GM21423 (cell line): ENCODE measurements around the gene FARSB.
"Not testable (repeated sequence)": the region's sequence is repeated elsewhere in the genome, so short reads cannot be mapped to it uniquely, and the experiment has no call there.

ENCODE experiments used
- ATAC-seq: cut with Tn5 transposase; IDR thresholded peaks from one replicate; pipeline ENCODE4 v1.9.1; 2021; ENCODE audit warnings: mild to moderate bottlenecking, moderate library complexity; ENCODE audit not compliant: unreplicated experiment

Gene FARSB

DNA sequence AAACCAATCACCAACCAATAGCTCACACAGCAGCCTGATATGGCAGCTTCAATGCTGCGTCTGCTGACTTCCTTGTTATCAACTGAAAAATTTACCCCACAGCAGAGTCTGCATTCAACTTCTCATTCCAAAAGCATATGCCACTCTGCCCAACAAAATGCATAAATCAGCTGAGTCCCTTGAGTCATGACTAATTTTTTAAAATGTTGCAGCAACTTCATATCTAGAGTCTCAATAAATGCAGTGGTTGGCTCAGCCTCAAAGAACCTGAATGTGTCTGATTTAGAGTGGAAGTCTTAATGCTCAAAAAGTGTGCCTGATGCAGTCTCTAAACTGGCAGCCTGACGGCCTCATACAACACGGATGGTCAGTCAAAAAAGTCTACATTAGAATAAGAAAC, 46.5 kb downstream of the FARSB start:
- ATAC-seq: no peak

- no peak for ATAC-seq
Measured at GRCh38 chr2:222608081-222608480, 47.8 kb downstream of the FARSB start.

GRCh38 chr2:222606306-222606705, 49.6 kb downstream of the FARSB start:
- ATAC-seq: no peak

GRCh38 chr2:222604749-222605515, 51.0 kb downstream of the FARSB start:
- ATAC-seq: no peak

DNA sequence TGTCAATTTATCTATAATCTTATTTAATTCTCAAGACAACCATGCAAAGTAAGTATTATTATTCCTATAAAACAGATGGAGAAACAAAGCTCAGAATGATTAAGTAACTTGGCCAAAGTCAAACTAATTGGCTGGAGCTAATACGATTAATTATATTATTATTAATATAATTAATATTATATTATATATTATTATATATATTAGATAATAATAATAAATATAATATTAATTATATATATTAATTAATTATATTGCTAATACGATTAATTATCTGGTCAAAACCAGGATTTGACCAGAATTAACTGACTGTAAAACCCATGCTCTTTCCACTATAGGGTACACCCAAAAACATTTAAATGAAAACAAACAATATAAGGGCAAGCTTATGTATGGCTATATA, 52.4 kb downstream of the FARSB start:
- ATAC-seq: no peak

DNA sequence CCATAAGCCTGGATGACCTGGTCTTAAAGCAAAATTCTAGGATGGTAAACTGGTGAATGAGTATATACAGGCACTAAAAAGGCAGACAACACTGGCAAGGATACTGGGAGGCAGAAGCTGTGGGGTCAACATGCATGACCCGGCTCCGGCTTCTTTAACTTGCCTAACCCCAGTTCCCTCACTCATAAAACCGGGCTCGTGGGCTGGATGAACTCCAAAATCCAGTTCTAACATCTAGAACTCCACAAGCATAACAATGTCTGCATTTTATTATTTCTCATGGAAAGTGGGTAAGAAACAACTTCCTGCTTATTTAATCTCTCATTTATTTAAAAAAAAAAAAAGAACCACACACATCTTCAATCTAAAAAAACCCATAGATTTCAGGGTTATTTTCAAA, 57.3 kb downstream of the FARSB start:
- ATAC-seq: no peak

GRCh38 chr2:222595581-222595980, 60.3 kb downstream of the FARSB start:
- ATAC-seq: no peak

DNA sequence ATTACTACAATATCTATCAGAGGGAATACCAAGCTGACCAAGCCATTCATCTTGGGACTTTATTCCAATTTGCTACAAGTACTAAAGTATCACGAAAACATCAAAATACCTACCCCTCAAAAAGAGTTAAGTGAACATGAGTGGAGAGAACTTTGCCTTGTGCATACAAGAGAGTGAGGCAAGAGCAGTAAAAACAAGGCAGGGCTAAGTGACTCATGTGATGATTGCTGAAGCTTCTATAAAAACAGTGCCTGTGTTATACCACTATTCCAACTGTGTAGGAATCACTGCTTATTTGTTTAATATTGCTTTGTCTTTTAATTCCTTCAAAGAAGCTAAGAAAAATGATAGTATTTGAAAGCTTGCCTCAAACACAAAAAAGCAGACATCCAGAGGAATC, 61.2 kb downstream of the FARSB start:
- no peak for ATAC-seq

DNA sequence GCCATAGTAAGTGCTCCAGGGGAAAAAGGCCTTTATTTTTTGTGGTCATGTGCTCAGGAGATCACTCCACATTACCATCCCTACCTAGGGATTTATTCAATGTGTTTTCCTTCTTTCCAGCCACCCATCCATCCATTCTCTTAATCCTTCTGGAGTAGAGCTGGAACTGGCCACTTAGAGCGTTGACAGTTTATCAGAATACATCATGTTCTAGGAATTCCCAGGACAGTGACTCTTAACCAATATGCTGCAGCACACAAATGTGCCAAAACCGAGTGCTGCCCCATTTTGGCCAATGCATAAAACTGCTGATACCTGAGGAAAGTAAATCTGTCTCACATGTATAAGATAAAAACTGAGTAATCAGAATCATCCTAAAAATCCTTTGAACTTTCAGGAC, 63.7 kb downstream of the FARSB start:
- no peak for ATAC-seq

- ATAC-seq: no peak
Measured at GRCh38 chr2:222591661-222592060, 64.2 kb downstream of the FARSB start.

- not testable (repeated sequence) for ATAC-seq
Measured at GRCh38 chr2:222584589-222584988, 71.3 kb downstream of the FARSB start.

GRCh38 chr2:222582928-222583327, 73.0 kb downstream of the FARSB start:
- ATAC-seq: peak; percentile 49

DNA sequence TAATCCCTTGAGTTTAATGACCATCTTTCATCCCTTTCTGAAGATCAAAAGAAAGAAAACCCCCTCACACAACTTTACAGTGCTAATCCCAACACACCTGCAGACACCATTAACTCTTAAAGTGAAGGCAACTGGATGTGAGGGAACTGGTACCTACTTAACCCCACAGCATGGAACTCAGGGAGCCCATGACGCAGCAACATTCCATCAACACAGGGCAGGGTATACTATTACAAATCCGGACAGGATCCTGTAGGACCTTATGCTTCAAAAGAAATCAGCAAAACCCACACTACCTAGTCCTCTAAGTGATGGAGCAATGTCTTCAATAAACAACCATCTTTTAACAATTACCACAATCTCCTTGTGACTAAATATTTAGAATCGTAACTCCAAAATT, 78.6 kb downstream of the FARSB start:
- ATAC-seq: no peak

DNA sequence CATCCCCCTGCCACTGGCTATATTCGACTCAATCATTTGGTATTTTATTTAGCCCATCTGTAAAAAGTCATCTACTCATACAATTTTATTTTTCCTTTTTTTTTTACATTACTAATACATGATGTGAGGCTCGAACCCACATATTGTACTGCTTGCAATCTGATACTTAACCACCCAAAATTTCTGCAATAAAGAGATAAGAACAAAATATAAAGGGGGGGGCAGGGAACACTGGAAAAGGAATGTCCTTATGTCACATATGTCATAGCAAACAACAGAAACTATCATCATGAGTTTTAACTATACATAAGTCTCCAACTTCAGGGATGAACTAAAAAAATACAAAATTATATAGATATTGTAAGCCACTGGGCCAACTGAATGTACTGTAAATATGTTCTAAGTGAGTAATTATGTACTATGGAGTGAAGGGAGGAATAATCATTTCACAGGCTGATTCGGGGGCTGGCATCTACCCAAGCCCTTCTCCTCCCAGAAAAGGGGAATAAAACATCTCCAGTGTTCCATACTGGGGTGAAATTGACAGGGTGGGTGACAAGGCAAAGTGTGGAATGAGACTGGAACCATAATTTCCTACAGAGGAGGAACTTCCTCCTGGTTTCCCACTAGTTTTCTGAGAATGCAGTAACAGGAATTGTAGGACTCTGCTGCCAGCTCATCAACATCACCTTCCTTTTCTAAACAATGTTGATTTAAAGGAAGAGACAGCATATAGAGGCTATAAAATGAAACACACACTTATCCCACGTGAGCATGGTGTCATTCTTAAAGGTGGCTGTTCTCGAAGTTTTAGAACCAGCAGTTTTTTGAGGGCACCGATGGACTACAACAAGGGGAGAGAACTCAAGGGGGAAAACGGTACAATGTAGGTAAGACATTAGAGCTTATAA, 79.5 kb downstream of the FARSB start:
- ATAC-seq: no peak

DNA sequence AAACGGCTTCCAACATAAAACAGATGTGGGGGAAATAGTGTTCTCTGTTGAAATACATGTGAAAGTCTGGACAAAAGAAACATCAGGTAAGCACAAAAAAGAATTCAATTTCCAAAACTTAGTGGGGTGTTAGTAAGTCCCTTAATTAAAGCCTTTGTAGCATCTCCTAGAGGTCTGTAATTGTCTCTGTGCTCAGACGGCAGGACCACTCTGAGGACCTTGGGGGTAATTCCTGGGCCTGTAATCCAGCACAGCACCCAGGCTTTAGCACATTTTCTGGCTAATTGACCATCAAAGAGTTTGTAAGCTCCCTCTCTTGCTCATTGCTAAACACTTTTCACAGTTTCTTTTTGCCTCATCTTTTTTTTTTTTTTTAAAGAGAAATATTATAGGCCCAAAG, 80.3 kb downstream of the FARSB start:
- no peak for ATAC-seq

- ATAC-seq: no peak
Measured at GRCh38 chr2:222572751-222573174, 83.1 kb downstream of the FARSB start.

- no peak for ATAC-seq
Measured at GRCh38 chr2:222572264-222572721, 83.6 kb downstream of the FARSB start.

DNA sequence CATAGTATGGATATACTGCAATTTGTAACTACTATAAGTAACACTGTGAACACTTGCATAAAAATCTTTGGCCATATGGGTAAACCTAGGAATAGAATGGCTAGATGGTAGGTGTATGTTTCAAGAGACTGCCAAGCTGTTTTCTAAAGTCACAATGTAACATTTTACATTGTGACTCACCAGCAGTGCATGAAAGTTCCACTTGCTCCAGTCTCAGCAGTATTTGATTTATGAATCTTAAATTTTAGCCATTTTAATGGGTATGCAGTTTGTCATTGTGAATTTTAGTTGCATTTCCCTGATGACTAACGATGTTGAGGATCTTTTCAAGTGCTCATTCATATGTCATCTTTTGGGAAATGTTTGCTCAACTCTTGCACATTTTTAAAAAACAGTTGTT, 86.1 kb downstream of the FARSB start:
- no peak for ATAC-seq

DNA sequence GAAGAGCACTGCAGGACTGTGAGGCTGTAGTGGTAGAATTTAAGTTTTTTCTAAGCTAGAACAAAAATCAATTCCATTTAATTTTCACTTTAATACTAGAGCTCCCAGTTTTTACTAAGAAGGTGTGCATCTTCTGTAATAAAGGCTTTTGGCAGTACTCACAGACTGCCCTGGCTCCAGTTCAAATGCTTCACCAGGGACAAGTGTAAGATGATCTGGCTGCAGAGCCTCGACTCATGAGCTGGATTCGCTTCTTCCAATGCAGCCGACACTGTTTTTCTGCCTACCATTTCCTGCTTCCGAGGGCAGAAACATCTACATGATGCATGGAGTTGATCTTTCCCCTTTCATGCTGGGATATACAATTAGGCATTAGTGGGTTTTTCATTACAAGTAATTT, 87.0 kb downstream of the FARSB start:
- ATAC-seq: no peak

DNA sequence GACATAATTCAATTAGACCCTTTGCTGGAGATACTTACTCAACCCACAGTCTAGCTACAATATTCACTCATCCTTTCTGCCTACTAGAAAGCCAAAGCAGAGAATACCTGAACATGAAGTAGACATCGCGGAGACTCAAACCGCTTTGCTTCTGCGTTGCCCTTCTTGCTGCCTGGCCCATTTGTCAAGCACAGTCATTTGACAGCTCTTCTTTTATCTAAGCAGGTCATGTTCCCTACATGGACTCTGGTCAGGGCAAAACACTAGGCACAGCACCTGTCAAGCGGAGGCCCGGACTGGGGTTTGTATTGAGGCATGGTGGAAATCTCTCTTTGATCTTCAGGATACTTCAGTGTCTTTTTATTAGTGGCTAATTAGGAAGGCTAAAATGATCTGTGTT, 89.7 kb downstream of the FARSB start:
- ATAC-seq: no peak

DNA sequence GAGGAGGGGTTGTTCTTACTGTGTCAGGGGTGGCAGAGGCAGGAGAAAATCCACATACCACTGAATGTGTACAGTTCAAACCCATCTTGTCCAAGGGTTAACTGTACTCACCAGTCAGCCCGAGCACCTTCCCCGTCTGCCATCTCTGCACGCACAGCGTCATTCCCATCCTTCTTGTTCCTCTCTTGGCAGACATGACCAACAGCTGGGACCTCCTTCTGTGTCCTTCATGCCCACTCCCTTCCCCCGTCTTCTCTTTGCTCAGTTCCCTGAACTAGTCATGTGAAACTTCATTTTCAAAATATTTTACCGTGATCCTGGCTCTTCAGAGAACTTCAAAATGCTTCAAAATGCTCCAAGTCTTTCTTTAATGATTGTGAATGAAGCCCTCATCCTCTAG, 92.0 kb downstream of the FARSB start:
- ATAC-seq: no peak

- no peak for ATAC-seq
Measured at GRCh38 chr2:222563106-222563718, 92.7 kb downstream of the FARSB start.
